GM10266 (cell line): Measurements from ENCODE around the gene CP.

Source experiments
- DNase-seq: peaks from one replicate; pipeline ENCODE4 v3.0.0; 2012; ENCODE audit errors: extremely low spot score
- TF ChIP-seq, protein P1 (sequence below): IDR thresholded peaks from 2 replicates; pipeline ENCODE4 v1.5.1; 2012; ENCODE audit warnings: mild to moderate bottlenecking, low read depth; ENCODE audit not compliant: control insufficient read depth, insufficient read depth; ENCODE audit errors: missing control alignments

The CP gene

DNA sequence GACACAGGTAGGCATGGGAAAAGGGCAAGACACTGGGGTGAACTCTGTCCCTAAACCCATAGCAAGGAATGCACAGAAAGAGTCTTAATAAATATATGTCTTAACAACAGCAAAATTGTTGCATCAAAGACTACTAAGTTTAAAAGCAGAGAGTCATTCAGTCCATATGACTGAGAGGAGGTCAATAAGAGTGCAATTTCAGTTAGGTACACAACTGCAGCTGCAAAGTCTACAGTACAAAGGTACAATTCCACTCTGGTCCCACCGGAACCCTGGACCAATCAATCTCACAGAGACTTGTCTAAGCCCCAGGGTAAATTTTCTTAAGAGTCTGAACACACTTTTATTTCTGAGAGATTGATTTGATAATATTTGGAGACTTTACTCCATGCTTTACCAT is 6.9 kb downstream of the CP start:
- DNase-seq = no peak
- TF ChIP-seq, protein P1, sequence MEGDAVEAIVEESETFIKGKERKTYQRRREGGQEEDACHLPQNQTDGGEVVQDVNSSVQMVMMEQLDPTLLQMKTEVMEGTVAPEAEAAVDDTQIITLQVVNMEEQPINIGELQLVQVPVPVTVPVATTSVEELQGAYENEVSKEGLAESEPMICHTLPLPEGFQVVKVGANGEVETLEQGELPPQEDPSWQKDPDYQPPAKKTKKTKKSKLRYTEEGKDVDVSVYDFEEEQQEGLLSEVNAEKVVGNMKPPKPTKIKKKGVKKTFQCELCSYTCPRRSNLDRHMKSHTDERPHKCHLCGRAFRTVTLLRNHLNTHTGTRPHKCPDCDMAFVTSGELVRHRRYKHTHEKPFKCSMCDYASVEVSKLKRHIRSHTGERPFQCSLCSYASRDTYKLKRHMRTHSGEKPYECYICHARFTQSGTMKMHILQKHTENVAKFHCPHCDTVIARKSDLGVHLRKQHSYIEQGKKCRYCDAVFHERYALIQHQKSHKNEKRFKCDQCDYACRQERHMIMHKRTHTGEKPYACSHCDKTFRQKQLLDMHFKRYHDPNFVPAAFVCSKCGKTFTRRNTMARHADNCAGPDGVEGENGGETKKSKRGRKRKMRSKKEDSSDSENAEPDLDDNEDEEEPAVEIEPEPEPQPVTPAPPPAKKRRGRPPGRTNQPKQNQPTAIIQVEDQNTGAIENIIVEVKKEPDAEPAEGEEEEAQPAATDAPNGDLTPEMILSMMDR = no peak

DNA sequence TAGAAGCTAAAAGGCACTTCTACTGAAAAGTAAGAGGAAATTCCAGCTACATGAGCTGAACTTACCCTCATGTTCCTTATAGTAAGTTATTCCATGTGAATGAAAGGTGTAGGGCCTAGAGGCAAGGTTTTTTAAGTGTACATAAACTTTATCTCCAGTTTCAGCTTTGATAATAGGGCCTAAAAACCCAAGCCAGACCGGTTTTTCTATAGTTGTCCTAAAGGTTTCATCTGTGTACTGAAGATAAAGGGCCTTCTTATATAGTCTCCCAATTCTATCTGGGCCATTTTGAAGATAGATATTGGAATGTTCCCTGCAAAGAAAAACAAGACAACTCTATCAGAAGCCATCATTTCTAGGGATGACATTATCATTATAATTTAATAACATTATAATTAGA is 9.2 kb downstream of the CP start:
- TF ChIP-seq, protein P1 = no peak
- DNase-seq = no peak

DNA sequence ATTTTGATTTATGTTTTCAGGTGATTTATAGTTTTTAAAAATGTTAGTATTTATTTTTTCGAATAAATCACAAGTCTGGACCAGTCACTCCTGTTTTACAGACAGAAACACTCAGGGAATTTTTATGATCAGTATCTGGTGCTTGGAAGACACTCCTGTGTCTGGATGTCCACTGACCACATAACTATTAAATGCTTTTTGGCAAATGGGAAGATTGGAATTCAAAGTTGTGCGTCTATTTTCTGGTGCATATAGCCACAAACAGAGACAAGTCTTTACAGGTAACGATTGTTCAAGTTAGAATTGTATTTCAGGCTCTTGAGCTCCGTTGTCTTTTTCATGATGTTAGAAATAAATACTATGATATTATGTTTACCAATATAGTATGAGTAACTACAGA is 12.2 kb downstream of the CP start:
- TF ChIP-seq, protein P1 = no peak
- no peak for DNase-seq

DNA sequence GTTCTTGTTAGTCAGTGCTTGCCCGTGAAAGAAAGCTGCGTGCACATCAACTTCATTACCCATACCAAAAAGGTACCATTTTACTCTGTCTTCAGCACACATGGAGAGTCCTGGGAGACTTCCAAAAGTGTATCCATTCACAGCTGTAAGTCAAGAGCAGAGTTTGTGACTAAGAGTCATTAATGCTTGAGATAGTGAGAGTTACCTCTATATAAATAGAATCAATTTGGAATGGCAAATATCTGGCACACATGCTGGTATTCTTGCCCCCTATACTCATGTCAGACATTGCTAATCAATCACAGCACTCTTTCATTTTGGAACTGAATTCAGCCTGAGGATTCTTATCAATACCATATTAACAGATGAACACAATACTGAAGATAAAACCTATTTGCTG is 14.2 kb downstream of the CP start:
- TF ChIP-seq, protein P1 = no peak
- DNase-seq = no peak

GRCh38 chr3:149204390-149204991 is 17.1 kb downstream of the CP start:
- TF ChIP-seq, protein P1 = no peak
- no peak for DNase-seq

DNA sequence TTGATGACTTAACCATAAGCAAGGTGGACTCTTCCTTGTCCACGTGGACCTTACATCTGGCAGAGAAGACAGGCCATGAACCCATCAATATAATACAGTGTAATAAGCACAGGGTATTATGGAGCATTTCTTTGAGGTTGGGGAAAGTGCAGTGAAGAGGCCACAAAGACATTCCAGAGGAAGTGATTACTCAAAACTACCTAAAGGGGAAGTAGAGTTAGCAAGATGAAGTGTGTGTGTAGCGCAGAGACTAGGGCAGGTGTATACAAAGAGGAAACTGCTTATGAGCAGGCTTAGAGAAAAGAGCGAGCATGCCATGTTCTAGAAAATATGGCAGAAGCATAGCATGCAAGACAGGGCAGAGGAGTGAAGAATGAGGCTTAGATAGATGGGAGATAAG is 17.9 kb downstream of the CP start:
- DNase-seq = peak; percentile 8
- TF ChIP-seq, protein P1 = no peak

- DNase-seq = no peak
- TF ChIP-seq, protein P1 = no peak
Observed at GRCh38 chr3:149199474-149199873, 22.2 kb downstream of the CP start.
